IMR-90 (cell line): ENCODE results near the gene ZNF771. TPM values are rescaled to one million over a fixed set of nuclear protein-coding genes. Genes with fewer than 3 reads are reported as not detected.

Source experiments
- CEBPB ChIP-seq: IDR thresholded peaks from 2 replicates; pipeline ENCODE4 v1.6.1; 2012; ENCODE audit warnings: low read depth, low read length, improper control_type of control experiment
- CHD1 ChIP-seq: IDR thresholded peaks from 2 replicates; pipeline ENCODE4 v1.6.1; 2012; ENCODE audit warnings: low read depth, low read length, improper control_type of control experiment
- MAFK ChIP-seq: IDR thresholded peaks from 2 replicates; pipeline ENCODE4 v1.6.1; 2012; ENCODE audit warnings: low read depth, low read length, improper control_type of control experiment
- POLR2A ChIP-seq: IDR thresholded peaks from 2 replicates; pipeline ENCODE4 v1.6.1; 2012; ENCODE audit warnings: mild to moderate bottlenecking, low read depth, low read length
- RCOR1 ChIP-seq: IDR thresholded peaks from 2 replicates; pipeline ENCODE4 v1.6.1; 2012; ENCODE audit warnings: mild to moderate bottlenecking, low read length, improper control_type of control experiment; ENCODE audit not compliant: insufficient replicate concordance
- USF2 ChIP-seq: fragments of 150-350 bp; IDR thresholded peaks from 2 replicates; pipeline ENCODE4 v1.6.1; 2017; ENCODE audit warnings: mild to moderate bottlenecking, antibody characterized with exemption, low read length, low read depth
- polyA plus RNA-seq, 3 experiments: library from polyadenylated mRNA; depleted of rRNA; stranded (reverse); fragments of >200 nt; gene quantifications; 2 replicates each; pipeline ENCODE4 v1.2.3, GENCODE V29; 2012; ENCODE audit warnings: low replicate concordance in 1 of 3
- total RNA-seq: library from RNA; depleted of rRNA; stranded (reverse); fragments of >200 nt; gene quantifications from 2 replicates; pipeline ENCODE4 v1.2.3, GENCODE V29; 2012

ZNF771 gene
- total and polyA plus RNA-seq, 2 of the 4 experiments (the other 2 are of a cell fraction), result 5.2 to 10.9 TPM

GRCh38 chr16:30358577-30358936 is 48.8 kb upstream of the ZNF771 start (continued):
- TF ChIP-seq USF2 (no peak), CEBPB (no peak), MAFK (no peak), CHD1 (no peak), RCOR1 (no peak), POLR2A (no peak)
